CD4-positive, alpha-beta T cell treated with Interleukin-17A for 1 hour (primary cell): ENCODE results near the gene USP36.
"Not testable (repeated sequence)": the region's sequence is repeated elsewhere in the genome, so short reads cannot be mapped to it uniquely, and the experiment has no call there.

Experiments
- DNase-seq: peaks from one replicate; pipeline ENCODE4 v3.0.0-alpha.2; 2020

Gene USP36

DNA sequence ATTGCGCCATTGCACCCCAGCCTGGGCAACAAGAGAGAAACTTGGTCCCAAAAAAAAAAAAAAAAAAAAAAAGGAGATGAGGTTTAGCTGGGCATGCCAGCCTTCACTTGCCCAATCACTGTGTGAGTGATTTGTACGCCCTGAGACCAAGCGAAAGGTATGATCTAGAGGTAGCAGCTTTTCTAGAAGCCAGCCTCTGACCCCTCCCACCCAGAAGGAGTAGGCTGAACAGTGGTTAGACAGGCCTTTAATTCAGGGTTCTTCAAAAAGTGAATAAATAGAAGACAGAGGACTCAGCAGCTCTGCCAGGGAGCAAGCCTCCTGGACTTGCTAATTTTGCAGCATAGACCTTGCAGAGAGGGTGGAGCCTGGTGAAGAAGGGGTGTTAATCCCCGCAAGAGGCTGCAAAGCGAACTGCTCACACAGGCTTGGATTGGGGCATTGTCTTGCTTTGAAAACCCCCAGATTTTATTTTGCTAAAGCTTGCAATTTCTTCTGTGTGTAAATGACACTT lies 51.4 kb downstream of the USP36 start:
- no peak for DNase-seq

DNA sequence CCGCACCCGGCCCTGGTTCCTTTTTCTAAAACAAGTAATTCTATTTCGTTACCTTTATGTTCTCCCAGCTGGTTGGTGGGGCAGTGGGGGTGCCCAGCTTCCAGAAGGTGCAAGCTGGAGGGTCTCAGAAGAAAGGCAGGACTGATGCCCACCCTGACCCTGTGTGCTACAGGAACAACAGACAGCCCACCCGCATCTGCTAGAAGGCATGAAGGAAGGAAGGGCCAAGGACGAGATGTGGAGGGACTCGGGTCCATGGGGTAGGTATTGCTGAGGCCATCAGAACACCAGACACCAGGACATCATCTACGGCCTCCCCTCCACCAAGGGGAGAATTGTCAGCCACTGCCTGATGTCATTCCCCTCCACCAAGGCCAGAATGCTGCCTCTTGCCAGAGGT lies 52.2 kb downstream of the USP36 start:
- DNase-seq: no peak

DNA sequence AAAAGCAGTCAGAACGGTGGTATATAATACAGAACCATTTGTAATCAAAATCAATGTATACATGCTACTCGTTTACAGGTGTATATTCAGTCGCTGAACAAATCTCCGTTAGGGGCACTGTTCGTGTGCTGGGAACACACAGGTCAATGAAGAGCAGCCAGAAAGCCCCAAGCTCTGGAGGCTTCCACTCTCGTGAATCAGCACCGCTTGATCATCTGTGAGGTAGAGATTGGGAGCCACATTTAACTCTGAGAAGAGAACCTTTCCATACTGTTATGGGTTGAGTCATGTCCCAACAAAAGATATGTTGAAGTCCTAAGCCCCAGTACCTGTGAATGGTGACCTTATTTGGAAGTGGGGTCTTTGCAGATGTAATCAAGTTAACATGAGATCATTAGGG lies 53.2 kb downstream of the USP36 start:
- no peak for DNase-seq

DNA sequence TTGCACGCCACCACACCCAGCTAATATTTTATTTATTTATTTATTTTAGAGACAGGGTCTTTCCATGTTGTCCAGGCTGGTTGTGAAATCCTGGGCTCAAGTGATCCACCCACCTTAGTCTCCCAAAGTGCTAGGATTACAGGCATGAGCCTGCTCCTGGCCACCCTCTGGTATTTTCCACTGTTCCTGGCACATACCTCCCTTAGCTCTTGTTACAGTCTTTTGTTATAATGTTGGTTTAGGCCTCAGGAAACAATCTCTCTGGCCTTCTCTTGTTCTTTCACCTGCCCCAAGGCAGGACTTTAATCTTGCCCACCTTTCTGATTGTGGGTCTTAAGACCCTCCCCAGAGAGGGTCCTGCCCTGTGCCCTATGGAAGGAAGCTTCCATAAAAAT lies 55.0 kb downstream of the USP36 start:
- DNase-seq: no peak

DNA sequence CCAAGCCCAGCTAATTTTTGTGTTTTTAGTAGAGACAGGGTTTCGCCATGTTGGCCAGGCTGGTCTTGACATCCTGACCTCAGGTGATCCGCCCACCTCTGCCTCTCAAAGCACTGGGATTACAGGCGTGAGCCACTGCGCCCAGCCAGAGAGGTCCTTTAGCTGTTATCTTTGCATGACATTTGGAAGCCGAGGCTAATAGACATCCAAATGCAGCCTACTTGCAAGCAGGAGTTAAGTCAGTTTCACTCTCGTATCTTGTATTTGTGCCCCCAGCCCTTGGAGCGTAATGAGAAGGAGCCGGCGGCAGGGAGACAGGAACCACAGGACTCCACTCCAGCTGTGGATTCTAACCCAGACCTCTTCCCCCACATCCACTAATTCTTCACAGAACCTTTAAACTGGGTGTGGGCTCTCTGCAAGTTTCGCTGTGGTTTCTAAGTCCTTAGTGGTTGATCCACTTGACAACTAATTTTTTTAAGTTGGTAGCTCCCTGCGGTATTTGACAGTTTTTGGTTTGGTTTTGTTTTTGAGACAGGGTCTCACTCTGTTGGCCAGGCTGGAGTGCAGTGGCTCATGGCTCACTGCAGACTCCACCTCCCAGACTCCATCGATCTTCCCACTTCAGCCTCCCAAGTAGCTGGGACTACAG lies 55.5 kb downstream of the USP36 start:
- DNase-seq: peak; percentile 57

DNA sequence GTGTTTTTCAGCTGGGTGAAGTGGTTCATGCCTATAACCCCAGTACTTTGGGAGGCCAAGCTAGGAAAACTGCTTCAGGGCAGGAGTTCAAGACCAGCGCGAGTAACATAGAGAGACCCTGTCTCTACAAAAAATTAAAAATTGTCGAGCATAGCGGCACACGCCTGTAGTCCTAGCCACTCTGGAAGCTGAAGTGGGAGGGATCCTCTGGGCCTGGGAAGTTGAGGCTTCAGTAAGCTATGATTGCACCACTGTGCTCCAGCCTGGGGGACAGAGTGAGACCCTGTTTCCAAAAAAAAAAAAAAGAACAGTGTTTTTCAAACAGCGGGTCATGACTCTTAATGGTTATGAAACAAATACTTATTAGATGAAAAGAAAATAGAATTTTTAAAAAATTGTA lies 56.3 kb downstream of the USP36 start:
- DNase-seq: no peak

DNA sequence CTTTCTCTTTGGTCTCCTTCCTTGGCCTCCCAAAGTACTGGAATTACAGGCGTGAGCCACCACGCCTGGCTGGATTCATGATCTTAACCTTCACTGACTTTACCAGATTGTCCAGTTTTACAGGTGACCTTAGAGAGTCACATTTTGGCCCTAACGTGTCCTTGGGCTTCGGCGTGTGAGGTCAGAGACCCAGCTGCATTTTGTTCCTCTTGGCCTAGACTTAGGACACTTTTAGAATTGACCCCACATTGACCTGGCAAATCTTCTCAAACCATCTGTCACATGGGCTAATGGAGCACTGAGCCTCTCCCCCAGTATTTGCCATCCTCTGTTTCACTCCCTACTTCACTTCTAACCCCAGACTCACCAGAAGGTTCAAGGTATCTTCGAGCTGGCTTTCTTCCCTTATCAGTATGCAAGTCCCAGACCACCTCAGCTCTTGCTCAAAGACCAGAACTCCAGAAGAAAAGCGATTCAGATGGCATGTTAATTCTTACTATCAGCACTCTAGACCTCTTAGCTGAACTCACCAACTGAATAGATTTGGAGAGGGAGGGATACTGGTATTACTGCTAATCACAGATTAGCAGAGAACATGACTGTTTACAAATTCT lies 56.8 kb downstream of the USP36 start:
- DNase-seq: no peak

DNA sequence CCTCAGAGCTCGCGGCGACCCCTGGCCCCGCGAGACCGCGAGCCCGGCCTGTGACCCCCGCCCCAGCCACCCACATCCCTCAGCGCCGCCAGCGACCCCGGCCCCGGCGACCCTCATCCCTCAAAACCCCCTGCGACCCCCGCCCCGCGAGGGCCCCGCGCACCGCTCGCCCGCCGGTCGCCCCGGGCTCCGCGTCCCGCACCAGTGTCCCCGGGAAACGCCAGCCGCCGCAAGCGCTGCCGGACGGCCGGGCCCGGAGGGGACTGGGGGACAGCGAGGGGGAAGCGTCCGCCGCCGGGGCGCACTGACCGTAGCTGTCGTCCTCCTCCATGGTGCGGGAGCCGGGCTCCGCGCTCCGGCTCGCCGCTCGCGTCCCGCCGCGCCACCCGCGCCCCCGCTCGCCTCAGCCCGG lies 58.7 kb downstream of the USP36 start, which contains the start of gene CYTH1:
Gene CYTH1 (minus strand): TSS at position 381 of the 412 bp plus-strand sequence. CDS start 50 bp downstream, at position 331.
- DNase-seq: no peak

DNA sequence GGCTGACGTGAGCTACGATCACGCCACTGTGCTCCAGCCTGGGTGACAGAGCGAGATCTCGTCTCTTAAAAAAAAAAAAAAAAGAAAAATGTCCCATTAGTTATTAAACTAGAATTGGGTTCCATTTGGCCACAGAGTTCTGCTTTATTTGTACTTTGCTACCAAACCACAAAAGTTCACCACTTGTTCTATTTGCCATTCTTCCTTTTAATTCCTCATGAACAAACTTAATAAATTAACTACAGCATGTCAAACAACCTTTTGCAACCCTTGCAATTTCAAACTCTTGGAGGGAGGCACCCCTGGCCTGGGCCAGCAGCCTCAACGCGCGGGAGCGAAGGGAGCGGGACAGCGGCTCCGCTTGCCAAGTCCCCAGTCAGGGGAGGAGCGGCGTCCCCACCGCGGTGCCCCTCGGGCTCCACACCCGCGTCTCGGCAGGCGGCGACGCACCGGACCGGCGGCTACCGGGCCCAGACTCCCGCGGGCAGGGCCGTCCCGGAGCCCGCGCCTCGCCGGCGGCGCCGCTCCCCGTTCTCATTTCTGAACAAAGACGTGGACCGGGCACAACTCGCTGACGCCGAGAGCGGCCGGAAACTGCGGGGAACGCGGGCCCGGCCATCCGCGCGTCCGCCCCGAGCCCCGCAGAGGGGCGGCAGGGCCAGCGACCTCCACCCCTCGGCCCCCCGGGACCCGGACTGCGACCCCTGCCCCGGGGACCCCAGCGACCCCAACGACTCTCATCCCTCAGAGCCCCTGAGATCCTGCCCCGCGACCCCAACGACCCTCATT lies 59.3 kb downstream of the USP36 start:
- peak; percentile 52 for DNase-seq

DNA sequence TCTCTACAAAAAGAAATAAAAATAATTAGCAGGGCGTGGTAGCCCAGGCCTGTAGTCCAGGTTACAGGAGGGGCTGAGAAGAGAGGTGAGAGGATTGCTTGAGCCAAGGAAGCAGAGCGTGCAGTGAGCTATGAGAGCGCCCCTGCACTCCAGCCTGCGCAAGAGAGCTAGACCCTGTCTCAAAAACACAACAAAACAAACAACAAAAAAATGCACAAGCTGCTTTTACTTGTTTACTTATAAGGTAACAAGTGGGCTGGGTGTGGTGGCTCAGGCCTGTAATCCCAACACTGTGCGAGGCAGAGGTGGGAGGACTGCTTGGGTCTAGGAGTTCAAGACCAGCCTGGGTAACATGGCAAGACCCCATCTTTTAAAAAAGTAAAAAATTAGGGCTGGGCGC lies 60.3 kb downstream of the USP36 start:
- no peak for DNase-seq

DNA sequence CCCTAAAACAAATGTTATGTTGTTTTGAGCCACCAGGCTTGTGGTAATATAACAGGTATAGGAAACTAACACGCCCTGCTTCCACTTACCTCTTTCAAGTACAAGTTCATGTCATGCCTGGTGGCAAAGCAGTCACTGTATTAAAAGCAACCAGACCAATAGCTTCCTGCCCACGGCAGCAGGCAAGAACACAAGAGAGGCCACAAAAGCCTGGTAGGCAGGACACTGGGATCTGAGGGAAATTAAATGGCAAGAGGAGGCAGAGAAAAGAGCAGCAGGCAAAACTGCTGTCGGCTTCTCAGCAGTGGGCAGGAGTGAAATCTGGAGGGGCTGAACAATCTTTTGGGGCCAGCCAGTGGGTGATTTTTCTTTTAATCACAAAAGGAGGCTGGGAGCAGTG lies 60.8 kb downstream of the USP36 start:
- peak; percentile 89 for DNase-seq

DNA sequence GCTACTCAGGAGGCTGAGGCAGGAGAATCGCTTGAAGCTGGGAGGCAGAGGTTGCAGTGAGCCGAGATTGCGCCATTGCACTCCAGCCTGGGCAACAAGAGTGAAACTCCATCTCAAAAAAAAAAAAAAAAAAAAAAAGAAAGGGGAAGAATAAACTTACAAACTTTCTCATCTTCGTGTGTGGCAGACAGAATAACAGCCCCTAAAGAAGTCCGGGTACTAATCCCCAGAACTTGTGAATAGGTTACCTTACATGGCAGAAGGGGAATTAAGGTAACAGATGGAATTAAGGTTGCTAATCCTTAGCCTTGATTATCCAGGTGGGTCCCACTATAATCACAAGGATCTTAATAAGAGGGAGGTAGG lies 61.3 kb downstream of the USP36 start:
- not testable (repeated sequence) for DNase-seq

DNA sequence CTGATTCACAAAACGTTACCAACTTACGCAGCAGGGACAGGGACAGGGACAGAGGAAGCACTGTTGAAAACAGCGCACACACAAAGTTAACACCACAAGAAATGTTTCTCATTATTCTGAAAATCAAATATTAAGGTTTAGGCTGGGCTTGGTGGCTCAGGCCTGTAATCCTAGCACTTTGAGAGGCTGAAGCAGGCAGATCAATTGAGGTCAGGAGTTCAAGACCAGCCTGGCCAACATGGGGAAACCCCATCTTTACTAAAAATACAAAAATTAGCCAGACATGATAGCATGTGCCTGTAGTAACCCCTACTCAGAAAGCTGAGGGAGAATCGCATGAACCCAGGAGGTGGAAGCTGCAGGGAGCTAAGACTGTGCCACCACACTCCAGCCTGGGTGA lies 62.7 kb downstream of the USP36 start:
- peak; percentile 72 for DNase-seq

DNA sequence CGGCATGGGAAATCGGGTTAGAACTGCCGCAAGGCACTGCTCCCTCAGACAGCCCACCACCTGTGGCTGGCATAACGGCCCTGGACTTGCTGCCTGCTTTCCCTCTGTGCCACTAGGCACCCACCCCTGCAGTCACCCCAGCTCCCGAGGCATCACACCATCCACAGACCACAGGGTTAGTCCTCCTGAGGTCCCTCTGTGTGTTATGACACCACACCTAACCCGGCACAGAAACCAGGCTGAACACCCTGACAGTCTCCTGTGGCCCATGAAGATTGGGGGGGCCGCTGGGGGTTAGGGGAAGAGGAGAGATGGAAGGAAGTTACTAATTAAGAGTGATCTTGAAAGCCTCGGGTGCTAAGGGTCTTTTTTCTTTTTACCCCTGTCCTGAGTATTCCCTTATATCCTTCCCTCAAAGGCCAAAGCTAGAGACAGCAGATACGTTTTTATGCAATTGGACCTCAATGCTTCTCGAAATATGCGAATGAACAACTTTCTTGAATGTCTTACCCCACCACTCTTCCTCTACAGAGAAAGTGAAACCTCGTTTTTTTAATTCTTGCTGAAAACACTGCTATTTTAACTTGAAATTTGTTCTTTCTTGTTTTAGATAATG lies 65.5 kb downstream of the USP36 start:
- DNase-seq: peak; percentile 78

DNA sequence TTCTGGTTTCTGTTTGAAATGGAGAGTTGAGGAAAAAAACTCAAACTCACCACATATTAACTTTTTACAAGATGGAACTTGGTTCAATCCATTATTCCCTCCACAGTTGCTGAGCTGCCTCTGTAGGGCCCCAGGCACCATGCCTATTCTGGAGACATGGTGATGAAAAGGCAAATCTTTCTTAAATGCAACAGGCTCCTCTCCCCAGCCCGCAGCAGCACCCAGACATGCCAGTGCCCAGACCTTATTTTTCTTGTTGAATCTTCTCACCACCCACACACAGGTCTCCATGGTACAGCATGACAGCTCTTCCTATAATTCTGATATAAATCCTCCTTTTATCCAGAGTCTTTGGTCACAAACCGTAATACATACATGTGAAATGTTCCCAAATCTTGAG lies 66.2 kb downstream of the USP36 start:
- no peak for DNase-seq

DNA sequence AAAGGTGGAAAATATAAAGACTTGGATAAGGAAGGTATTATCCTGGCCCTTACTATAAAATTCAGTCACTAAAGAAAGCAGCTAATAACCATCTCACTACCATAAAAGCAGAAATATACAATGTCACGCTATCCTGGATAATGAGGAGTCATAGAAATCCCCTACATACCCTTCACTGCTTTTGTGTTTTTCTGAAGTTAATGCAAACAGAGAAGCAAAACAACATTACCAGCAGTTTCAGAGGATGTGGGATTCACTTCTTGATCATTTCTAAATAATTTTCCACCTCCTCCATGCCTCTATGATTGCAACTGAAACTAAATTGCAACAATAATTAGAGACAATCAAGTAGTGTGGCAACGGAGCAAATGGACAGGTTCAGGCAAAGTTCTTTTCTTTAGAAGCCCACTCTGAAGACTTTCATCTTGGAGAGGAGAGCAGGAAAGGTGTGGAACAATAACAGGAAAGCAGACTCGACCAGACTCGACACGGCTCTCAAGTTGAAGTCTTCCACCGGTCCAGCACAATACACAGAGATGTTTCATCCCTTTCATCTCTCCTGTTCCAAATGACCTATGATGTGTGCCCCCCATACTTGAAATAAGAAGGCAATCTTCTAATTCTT lies 68.7 kb downstream of the USP36 start:
- DNase-seq: peak; percentile 59

DNA sequence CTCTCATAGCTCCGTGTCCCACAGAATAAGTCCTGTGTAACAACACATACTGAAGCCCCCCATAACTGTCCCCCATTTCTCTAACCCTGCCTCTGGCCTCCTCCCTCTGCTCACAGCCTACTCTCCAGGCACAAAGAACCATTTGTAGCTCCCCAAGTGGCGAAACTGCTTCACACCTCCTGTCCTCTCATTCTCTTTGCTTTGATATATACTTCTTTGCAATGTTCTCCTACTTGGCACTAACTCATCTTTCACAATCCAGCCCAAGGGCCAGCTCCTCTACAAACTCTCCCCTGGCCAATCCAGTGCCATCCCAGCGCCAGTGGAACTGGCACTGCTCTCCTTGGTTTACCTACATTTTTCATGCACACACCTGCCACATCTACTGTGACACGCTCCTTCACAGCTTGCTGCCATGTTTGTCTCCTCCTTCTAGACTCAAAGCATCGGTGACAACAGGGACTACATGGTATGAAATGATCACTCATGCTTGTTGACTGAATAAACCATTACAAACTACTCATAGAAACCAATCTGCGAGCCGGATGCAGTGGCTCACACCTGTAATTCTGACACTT lies 71.3 kb downstream of the USP36 start:
- DNase-seq: no peak

DNA sequence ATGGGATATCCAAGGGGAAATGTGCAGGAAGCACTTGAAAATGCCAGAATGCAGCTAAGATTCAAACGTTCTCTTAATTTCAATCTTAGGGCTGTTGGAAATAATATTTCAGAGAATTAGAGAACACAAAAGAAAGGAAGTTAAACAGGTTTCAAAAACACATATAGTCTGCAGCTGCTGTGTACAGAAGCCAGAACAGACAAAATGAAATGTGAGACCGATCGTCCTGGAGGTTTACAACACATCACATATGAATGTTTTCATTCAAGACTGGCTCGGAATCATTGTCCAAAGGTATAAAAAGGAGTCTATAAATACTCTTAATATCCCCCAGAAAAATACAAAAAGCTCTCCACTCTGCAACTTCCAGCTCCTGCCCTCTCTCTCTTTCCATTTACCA lies 72.8 kb downstream of the USP36 start:
- no peak for DNase-seq

DNA sequence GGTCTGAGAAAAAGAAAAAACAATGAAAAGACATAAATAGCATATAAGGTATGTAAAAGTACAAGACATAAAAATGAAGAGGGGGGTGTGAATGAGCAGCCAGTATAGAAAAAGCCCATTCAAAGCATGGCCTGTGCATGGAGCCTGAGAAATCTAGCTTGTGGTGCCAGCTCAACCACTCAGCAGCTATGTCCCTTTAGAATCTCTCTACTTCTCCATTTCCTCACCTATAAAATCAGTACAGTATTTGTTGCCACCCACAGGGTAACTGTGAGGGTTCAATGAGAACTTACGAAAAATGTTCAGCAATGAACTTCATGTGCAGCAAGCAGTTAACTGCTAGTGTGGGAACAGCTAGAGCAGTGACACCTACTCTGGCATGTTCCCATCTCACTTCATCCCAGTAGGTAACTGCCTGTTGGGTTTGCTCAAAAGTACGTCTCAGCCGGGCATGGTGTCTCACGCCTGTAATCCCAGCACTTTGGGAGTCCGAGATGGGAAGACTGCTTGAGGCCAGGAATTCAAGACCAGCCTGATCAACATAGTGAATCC lies 73.8 kb downstream of the USP36 start:
- DNase-seq: no peak

DNA sequence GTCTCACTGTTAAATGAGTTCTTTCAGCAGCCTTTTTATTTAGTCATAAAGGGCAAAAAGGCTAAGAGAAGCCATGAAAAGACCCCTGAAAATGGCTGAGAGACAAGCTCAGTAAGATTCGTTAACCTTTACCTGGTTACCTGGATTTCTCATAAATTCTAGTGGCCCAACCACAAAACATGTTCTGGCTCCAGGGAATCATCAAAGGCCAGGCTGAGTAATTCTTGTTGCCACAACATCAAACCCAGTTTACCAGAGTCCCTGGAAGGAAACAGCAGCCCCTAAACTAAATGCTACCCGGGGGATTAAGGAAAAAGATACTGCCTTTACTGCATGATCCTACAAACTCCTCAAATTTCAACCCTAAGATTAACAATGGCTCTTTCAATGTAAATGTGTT lies 74.4 kb downstream of the USP36 start:
- DNase-seq: no peak

DNA sequence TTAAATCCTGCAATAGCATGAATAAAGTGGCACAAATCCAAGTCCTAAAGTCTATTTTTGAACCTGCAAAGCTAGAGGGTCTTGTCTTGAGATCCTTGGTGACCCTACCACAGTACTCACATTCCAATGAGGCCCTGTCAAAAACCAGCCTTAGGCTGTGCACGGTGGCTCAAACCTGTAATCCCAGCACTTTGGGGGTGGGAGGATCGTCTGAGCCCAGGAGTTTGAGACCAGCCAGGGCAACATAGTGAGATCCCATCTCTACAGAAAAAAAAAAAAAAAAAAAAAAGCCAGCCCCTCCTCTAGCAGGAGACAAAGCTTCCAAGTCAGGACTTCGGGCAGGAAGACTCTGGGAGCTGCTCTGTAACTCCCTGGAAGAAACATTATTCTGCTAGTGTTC lies 74.8 kb downstream of the USP36 start:
- DNase-seq: no peak

DNA sequence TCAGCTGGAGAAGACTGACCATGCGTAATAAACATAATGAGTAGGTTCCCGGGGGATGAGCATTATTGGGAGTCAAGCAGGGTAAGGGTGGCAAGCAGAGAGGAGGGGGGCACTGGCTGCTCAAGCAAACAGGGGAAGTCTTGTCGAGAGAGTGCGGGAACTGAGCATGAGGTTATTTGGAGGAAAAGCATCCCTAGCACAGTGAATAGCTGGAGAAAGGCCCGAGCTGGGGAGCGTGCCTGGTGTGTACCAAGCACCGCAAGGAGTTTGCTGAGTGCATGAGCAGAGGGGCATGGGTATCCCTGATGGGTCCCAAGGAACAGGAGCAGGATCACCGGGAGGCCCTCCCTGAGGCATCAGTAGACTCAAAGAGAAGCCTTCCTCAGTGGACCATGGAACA lies 75.7 kb downstream of the USP36 start:
- no peak for DNase-seq
